ENCODE data around the gene CARMIL1. TPM values are rescaled to one million over a fixed set of nuclear protein-coding genes. Genes with fewer than 3 reads are reported as not detected.

Gene CARMIL1
- total RNA-seq, 1 donor from 2014 or later: 19.1 TPM

DNA sequence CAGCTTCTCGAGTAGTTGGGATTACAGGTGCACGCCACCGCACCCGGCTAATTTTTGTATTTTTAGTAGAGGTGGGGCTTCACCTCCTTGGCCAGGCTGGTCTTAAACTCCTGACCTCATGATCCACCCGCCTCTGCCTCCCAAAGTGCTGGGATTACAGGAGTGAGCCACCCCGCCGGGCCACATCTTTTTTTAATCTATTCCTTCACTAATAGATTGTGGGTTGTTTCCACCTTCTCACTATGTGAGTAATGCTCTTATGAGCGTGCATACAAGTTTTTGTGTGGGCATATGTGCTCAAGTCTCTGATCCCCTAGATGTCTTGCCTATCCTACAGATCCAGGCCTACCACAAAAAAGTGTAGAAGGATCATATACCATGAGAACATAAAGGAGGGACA lies 30.7 kb downstream of the CARMIL1 start:
- Histone ChIP-seq H2AFZ (ENCODE audit: low read depth, low read length) (no peak overlapping the region), H3K9me3 (ENCODE audit: insufficient read depth, low read depth, low read length) (no peaks in the 10 kb centered on the region), H3K27ac (ENCODE audit: low read depth, low read length) (no peak overlapping the region), H3K4me3 (ENCODE audit: insufficient read depth, low read depth, low read length) (no peak overlapping the region), H3K79me2 (ENCODE audit: insufficient read depth, low read length) (no peaks in the 10 kb centered on the region), H4K20me1 (ENCODE audit: insufficient read depth, low read length) (no peaks in the 10 kb centered on the region), H3K4me1 (ENCODE audit: insufficient read depth, low read length) (peaks cover 8% of the 10 kb centered on the region), H3K27me3 (ENCODE audit: insufficient read depth, low read length) (no peaks in the 10 kb centered on the region), H3K4me2 (ENCODE audit: low read length) (no peak overlapping the region), H3K36me3 (ENCODE audit: insufficient read depth, low read length) (no peaks in the 10 kb centered on the region), H3K9ac (ENCODE audit: low read length) (no peak overlapping the region)
- H3K9me3 Mint-ChIP-seq (ENCODE audit: unreplicated experiment): no peaks in the 10 kb centered on the region
- no peak overlapping the region for H3K4me3 Mint-ChIP-seq (ENCODE audit: unreplicated experiment)
- no peak for FAIRE-seq
- no peaks in the 10 kb centered on the region for H3K36me3 Mint-ChIP-seq (ENCODE audit: low read depth, unreplicated experiment)
- H3K27ac Mint-ChIP-seq (ENCODE audit: unreplicated experiment): no peak overlapping the region
- no peak for DNase-seq (ENCODE audit: low read depth)
- H3K27me3 Mint-ChIP-seq (ENCODE audit: low read depth, unreplicated experiment): no peaks in the 10 kb centered on the region
- TF ChIP-seq, protein P1, sequence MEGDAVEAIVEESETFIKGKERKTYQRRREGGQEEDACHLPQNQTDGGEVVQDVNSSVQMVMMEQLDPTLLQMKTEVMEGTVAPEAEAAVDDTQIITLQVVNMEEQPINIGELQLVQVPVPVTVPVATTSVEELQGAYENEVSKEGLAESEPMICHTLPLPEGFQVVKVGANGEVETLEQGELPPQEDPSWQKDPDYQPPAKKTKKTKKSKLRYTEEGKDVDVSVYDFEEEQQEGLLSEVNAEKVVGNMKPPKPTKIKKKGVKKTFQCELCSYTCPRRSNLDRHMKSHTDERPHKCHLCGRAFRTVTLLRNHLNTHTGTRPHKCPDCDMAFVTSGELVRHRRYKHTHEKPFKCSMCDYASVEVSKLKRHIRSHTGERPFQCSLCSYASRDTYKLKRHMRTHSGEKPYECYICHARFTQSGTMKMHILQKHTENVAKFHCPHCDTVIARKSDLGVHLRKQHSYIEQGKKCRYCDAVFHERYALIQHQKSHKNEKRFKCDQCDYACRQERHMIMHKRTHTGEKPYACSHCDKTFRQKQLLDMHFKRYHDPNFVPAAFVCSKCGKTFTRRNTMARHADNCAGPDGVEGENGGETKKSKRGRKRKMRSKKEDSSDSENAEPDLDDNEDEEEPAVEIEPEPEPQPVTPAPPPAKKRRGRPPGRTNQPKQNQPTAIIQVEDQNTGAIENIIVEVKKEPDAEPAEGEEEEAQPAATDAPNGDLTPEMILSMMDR (IDR thresholded peaks at IDR 0.05; ENCODE audit: insufficient read depth, low read depth, low read length): no peak
- no peak for TF ChIP-seq EZH2 (IDR thresholded peaks at IDR 0.05; ENCODE audit: insufficient read depth, low read length)
- peaks cover 35% of the 10 kb centered on the region for H3K4me1 Mint-ChIP-seq (ENCODE audit: low read depth, unreplicated experiment)

DNA sequence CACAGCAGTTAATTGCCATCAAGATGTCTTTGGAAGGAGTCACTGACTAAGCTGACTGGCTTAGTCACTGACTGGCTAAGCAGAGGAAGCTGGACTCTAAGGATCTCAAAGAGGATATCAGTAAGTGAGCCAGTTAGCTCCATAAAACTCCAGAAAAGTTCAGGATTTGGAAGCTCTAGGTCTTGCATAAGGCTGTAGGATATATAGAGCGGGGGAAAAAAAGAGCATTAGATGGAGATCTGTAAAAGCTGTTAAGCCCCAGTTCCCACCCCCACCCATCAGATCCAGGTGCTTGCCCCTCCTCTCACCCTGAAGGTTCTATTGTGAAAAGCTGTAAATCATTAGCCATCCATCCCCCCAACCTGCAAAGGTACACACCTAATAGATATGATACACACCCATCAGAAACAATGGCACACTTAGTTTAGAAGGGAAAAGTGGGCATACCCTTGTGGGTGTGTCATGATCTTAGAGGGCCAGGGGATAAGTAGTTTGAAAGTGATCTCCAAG lies 32.2 kb downstream of the CARMIL1 start:
- Mint-ChIP-seq H3K4me3 (ENCODE audit: unreplicated experiment) (no peak overlapping the region), H3K27me3 (ENCODE audit: low read depth, unreplicated experiment) (no peaks in the 10 kb centered on the region), H3K36me3 (ENCODE audit: low read depth, unreplicated experiment) (no peaks in the 10 kb centered on the region), H3K4me1 (ENCODE audit: low read depth, unreplicated experiment) (peaks cover 39% of the 10 kb centered on the region), H3K27ac (ENCODE audit: unreplicated experiment) (peak overlapping the region; percentile 60), H3K9me3 (ENCODE audit: unreplicated experiment) (no peaks in the 10 kb centered on the region)
- DNase-seq (ENCODE audit: low read depth) (peak; percentile 64), FAIRE-seq (no peak)
- H3K27me3 ChIP-seq (ENCODE audit: insufficient read depth, low read length): no peaks in the 10 kb centered on the region
- H3K4me2 ChIP-seq (ENCODE audit: low read length): no peak overlapping the region
- peaks cover 8% of the 10 kb centered on the region for H3K4me1 ChIP-seq (ENCODE audit: insufficient read depth, low read length)
- TF ChIP-seq, protein P1 (IDR thresholded peaks at IDR 0.05; ENCODE audit: insufficient read depth, low read depth, low read length): no peak
- no peak for TF ChIP-seq EZH2 (IDR thresholded peaks at IDR 0.05; ENCODE audit: insufficient read depth, low read length)
- H3K79me2 ChIP-seq (ENCODE audit: insufficient read depth, low read length): no peaks in the 10 kb centered on the region
- no peak overlapping the region for H3K4me3 ChIP-seq (ENCODE audit: insufficient read depth, low read depth, low read length)
- no peaks in the 10 kb centered on the region for H3K36me3 ChIP-seq (ENCODE audit: insufficient read depth, low read length)
- no peaks in the 10 kb centered on the region for H4K20me1 ChIP-seq (ENCODE audit: insufficient read depth, low read length)
- no peak overlapping the region for H3K27ac ChIP-seq (ENCODE audit: low read depth, low read length)
- no peak overlapping the region for H2AFZ ChIP-seq (ENCODE audit: low read depth, low read length)
- no peaks in the 10 kb centered on the region for H3K9me3 ChIP-seq (ENCODE audit: insufficient read depth, low read depth, low read length)
- no peak overlapping the region for H3K9ac ChIP-seq (ENCODE audit: low read length)

DNA sequence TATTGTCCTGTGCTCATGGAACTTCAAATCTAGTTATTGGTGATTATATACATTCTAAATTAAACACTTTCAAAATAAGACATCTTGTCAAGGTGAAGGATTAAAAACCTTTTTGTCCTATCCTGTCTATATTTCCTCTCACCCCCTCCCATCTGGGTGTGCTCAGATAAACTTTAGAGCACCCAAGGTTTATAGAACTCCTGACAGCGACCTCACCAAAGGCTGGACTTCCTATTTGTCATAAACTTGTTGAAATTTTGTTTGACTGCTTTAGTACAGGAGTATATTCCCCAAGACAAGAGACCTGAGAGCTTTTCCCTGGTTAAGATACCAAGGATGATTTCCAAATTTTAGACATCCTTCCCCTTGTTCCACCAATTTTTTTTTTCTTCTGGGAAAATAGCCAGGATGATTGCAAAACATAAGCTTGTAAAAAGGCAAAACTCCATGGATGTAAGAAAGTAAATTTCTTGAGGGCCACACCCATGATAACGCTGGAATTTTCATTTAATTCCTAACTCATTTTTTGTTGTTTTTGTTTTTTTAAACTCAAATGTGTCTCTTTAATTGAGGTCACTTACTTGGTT lies 33.0 kb downstream of the CARMIL1 start:
- no peak for FAIRE-seq
- no peaks in the 10 kb centered on the region for H3K79me2 ChIP-seq (ENCODE audit: insufficient read depth, low read length)
- peak overlapping the region; percentile 65 for H3K4me2 ChIP-seq (ENCODE audit: low read length)
- H2AFZ ChIP-seq (ENCODE audit: low read depth, low read length): no peak overlapping the region
- H3K4me1 ChIP-seq (ENCODE audit: insufficient read depth, low read length): peaks cover 8% of the 10 kb centered on the region
- H3K9me3 Mint-ChIP-seq (ENCODE audit: unreplicated experiment): no peaks in the 10 kb centered on the region
- no peak overlapping the region for H3K4me3 Mint-ChIP-seq (ENCODE audit: unreplicated experiment)
- peak overlapping the region; percentile 23 for H3K27ac ChIP-seq (ENCODE audit: low read depth, low read length)
- H3K9me3 ChIP-seq (ENCODE audit: insufficient read depth, low read depth, low read length): no peaks in the 10 kb centered on the region
- H3K4me1 Mint-ChIP-seq (ENCODE audit: low read depth, unreplicated experiment): peaks cover 39% of the 10 kb centered on the region
- H3K27me3 ChIP-seq (ENCODE audit: insufficient read depth, low read length): no peaks in the 10 kb centered on the region
- peak overlapping the region; percentile 68 for H3K27ac Mint-ChIP-seq (ENCODE audit: unreplicated experiment)
- DNase-seq (ENCODE audit: low read depth): peak; percentile 50
- TF ChIP-seq, protein P1 (IDR thresholded peaks at IDR 0.05; ENCODE audit: insufficient read depth, low read depth, low read length): no peak
- no peak for TF ChIP-seq EZH2 (IDR thresholded peaks at IDR 0.05; ENCODE audit: insufficient read depth, low read length)
- no peaks in the 10 kb centered on the region for H3K36me3 ChIP-seq (ENCODE audit: insufficient read depth, low read length)
- H3K4me3 ChIP-seq (ENCODE audit: insufficient read depth, low read depth, low read length): peak overlapping the region; percentile 7
- H3K36me3 Mint-ChIP-seq (ENCODE audit: low read depth, unreplicated experiment): no peaks in the 10 kb centered on the region
- H4K20me1 ChIP-seq (ENCODE audit: insufficient read depth, low read length): no peaks in the 10 kb centered on the region
- peak overlapping the region; percentile 32 for H3K9ac ChIP-seq (ENCODE audit: low read length)
- H3K27me3 Mint-ChIP-seq (ENCODE audit: low read depth, unreplicated experiment): no peaks in the 10 kb centered on the region

Measured in astrocyte (in vitro differentiated cells and primary cell).